Body of pancreas (tissue), 4 donors: ENCODE measurements around the gene DPYD. TPM values are rescaled to one million over a fixed set of nuclear protein-coding genes. Genes with fewer than 3 reads are reported as not detected.

ENCODE experiments used
- ATAC-seq: fragments of 150-250 bp; one replicate; pipeline ENCODE4 v1.9.1; 2016
- DNase-seq, 4 donors: peaks; one replicate each; pipeline ENCODE4 v3.0.0-alpha.2; 2019
- H3K27ac ChIP-seq, 4 donors: fragments of 200-600 bp; sonication (generic); 1 replicate in 3 of 4; 2 replicates in 1 of 4; pipeline versions ENCODE4 v1.5.1 to v1.6.1; 2016 to 2019; ENCODE audit warnings: mild to moderate bottlenecking in 1 of 4, mixed read lengths in 1 of 4, moderate library complexity in 1 of 4
- H3K27me3 ChIP-seq, 2 donors: fragments of 200-600 bp; sonication (generic); one replicate each; pipeline ENCODE4 v1.6.0; 2016; ENCODE audit warnings: mild to moderate bottlenecking in 1 of 2
- H3K36me3 ChIP-seq, 2 donors: fragments of 200-600 bp; sonication (generic); replicated peaks in 1 of 2; 2 replicates each; pipeline ENCODE4 v1.5.1; 2016; ENCODE audit warnings: low read depth in 2 of 2; ENCODE audit not compliant: insufficient read depth in 1 of 2
- H3K4me1 ChIP-seq: fragments of 200-600 bp; sonication (generic); one replicate; pipeline ENCODE4 v1.6.0; 2016
- H3K4me3 ChIP-seq, 2 donors: fragments of 200-600 bp; sonication (generic); 1 replicate in 1 of 2; 2 replicates in 1 of 2; pipeline ENCODE4 v1.5.1; 2016 to 2019
- H3K9me3 ChIP-seq, 3 donors: fragments of 200-600 bp; sonication (generic); 1 replicate in 2 of 3; 2 replicates in 1 of 3; pipeline ENCODE4 v1.5.1; 2016
- CTCF ChIP-seq, 7 experiments: fragments of 450-650 bp in 4 of 7; fragments of 200-600 bp in 3 of 7; sonication (generic) in 3 of 7; IDR thresholded peaks; one replicate each; pipeline ENCODE4 v1.5.1; 2016 to 2019; ENCODE audit warnings: antibody characterized with exemption in 7 of 7
- POLR2A ChIP-seq, 3 donors: fragments of 450-650 bp; IDR thresholded peaks; one replicate each; pipeline ENCODE4 v1.6.1; 2016; ENCODE audit warnings: antibody characterized with exemption in 3 of 3, mild to moderate bottlenecking in 2 of 3
- WGBS, 2 donors: methylation state at CpG; one replicate each; pipeline ENCODE4 v1.1.5; 2017; 5-methylcytosine and 5-hydroxymethylcytosine counted together
- intact Hi-C: fragments of 100-400 bp; cut with DNase I; formaldehyde crosslinking; loops from one replicate; pipeline ENCODE4 v1.15.1; 2023
- total RNA-seq, 2 donors: library from RNA; depleted of rRNA; stranded (reverse); fragments of >200 nt; gene quantifications; one replicate each; pipeline ENCODE4 v1.1.0, GENCODE V29; 2016

The DPYD gene
- total RNA-seq, 2 donors from 2014 or later = 13.8 to 17.1 TPM

- DNase-seq (no peak), ATAC-seq (no peak)
- no peaks in the 10 kb centered on the region for H3K4me1 ChIP-seq
- no peaks in the 10 kb centered on the region for H3K27me3 ChIP-seq
- no peak overlapping the region for H3K4me3 ChIP-seq
- WGBS, 2 donors = 86 to 91% methylated on average over 8 of the region's 8 CpGs
- no peak overlapping the region for H3K27ac ChIP-seq
- H3K9me3 ChIP-seq = no peaks in the 10 kb centered on the region
- intact Hi-C loops = no loop called here
- TF ChIP-seq CTCF (IDR thresholded peaks at IDR 0.05) (no peak), POLR2A (IDR thresholded peaks at IDR 0.05) (no peak)
- H3K36me3 ChIP-seq = no peaks in the 10 kb centered on the region
These were observed 589.7 kb downstream of the DPYD start for GRCh38 chr1:97331165-97331564.

- Histone ChIP-seq H3K4me1 (peaks cover 3% of the 10 kb centered on the region), H3K27me3 (no peaks in the 10 kb centered on the region), H3K9me3 (no peaks in the 10 kb centered on the region), H3K27ac (no peak overlapping the region), H3K4me3 (no peak overlapping the region), H3K36me3 (no peaks in the 10 kb centered on the region)
- ATAC-seq (no peak), DNase-seq (peak in 2 of 4 donors; percentile 6)
- 24 to 26% methylated on average over 4 of the region's 4 CpGs for WGBS, 2 donors
- TF ChIP-seq POLR2A (IDR thresholded peaks at IDR 0.05) (no peak), CTCF (IDR thresholded peaks at IDR 0.05) (no peak)
- intact Hi-C loops = no loop called here
These were observed 606.1 kb downstream of the DPYD start for GRCh38 chr1:97314685-97315084.

- WGBS, 2 donors = 96% methylated on average over 1 of the region's 1 CpG
These were observed 612.7 kb downstream of the DPYD start for GRCh38 chr1:97308131-97308530.

GRCh38 chr1:97307568-97307967 is 613.3 kb downstream of the DPYD start:
- Histone ChIP-seq H3K36me3 (no peaks in the 10 kb centered on the region), H3K9me3 (no peaks in the 10 kb centered on the region), H3K27ac (no peak overlapping the region), H3K27me3 (no peaks in the 10 kb centered on the region), H3K4me3 (no peak overlapping the region), H3K4me1 (no peaks in the 10 kb centered on the region)
- ATAC-seq = no peak
- no peak for DNase-seq
- intact Hi-C loops = no loop called here
- TF ChIP-seq POLR2A (IDR thresholded peaks at IDR 0.05) (no peak), CTCF (IDR thresholded peaks at IDR 0.05) (no peak)

More at GRCh38 chr1:97308131-97308530, 612.7 kb downstream of the DPYD start:
- H3K36me3 ChIP-seq = no peaks in the 10 kb centered on the region
- no peak overlapping the region for H3K27ac ChIP-seq
- TF ChIP-seq POLR2A (IDR thresholded peaks at IDR 0.05) (no peak), CTCF (IDR thresholded peaks at IDR 0.05) (no peak)
- no peaks in the 10 kb centered on the region for H3K9me3 ChIP-seq
- H3K27me3 ChIP-seq = no peaks in the 10 kb centered on the region
- H3K4me3 ChIP-seq = no peak overlapping the region
- no peaks in the 10 kb centered on the region for H3K4me1 ChIP-seq
- intact Hi-C loops = no loop called here
- no peak for DNase-seq
- no peak for ATAC-seq

- ATAC-seq (no peak), DNase-seq (no peak)
- H3K4me1 ChIP-seq = no peaks in the 10 kb centered on the region
- no peaks in the 10 kb centered on the region for H3K27me3 ChIP-seq
- H3K4me3 ChIP-seq = no peak overlapping the region
- H3K9me3 ChIP-seq = no peaks in the 10 kb centered on the region
- 47 to 48% methylated on average over 2 of the region's 2 CpGs for WGBS, 2 donors
- intact Hi-C loops = no loop called here
- no peak overlapping the region for H3K27ac ChIP-seq
- TF ChIP-seq POLR2A (IDR thresholded peaks at IDR 0.05) = no peak
- TF ChIP-seq CTCF (IDR thresholded peaks at IDR 0.05) = no peak
- no peaks in the 10 kb centered on the region for H3K36me3 ChIP-seq
These were observed 613.7 kb downstream of the DPYD start for GRCh38 chr1:97307151-97307550.
